Measurements from ENCODE around the gene NR2F1-AS1.

DNA sequence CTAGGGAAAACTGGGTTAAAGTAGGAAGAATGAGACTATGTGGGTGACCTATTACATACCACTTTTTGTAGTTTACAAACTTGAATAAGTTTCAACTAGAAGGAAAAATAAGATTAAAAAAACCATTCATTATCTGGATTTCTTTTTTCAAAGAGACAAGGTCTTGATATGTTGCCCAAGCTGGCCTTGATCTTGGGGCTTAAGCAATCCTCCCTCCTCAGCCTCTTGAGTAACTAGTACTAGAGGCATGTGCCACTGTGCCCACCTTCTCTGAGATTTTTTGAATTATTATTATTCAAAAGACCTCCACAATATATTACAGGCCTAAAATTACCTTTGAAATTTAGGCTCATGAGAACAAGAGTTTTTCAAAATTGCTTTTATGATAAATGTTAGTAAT is 63.2 kb downstream of the NR2F1-AS1 start:
- TF ChIP-seq EZH2 (IDR thresholded peaks at IDR 0.05; ENCODE audit: insufficient read depth, poor library complexity, severe bottlenecking) (no peak), EZH2phosphoT487 (IDR thresholded peaks at IDR 0.05; ENCODE audit: insufficient read depth, low read depth) (no peak)
